Panc1 (cell line): ENCODE measurements around the gene MEMO1.

Source experiments
- POLR2AphosphoS5 ChIP-seq: IDR thresholded peaks from 2 replicates; pipeline ENCODE4 v1.6.1; 2012; ENCODE audit warnings: mild to moderate bottlenecking, low read depth, low read length, moderate library complexity
- SIN3A ChIP-seq: IDR thresholded peaks from 2 replicates; pipeline ENCODE4 v1.6.1; 2012; ENCODE audit warnings: low read depth, mild to moderate bottlenecking, low read length, moderate library complexity, borderline replicate concordance; ENCODE audit not compliant: insufficient read depth
- TF ChIP-seq, protein P1 (sequence below): fragments of 450-650 bp; IDR thresholded peaks from 2 replicates; pipeline ENCODE4 v1.5.1; 2017; ENCODE audit warnings: mild to moderate bottlenecking
- TF ChIP-seq, protein P2 (sequence below), 2 experiments: IDR thresholded peaks; 2 replicates each; pipeline ENCODE4 v1.6.1; 2011 to 2012; ENCODE audit warnings: low read depth in 2 of 2, control low read depth in 1 of 2, low read length in 1 of 2, mild to moderate bottlenecking in 1 of 2, moderate library complexity in 1 of 2; ENCODE audit not compliant: insufficient read depth in 1 of 2

DNA sequence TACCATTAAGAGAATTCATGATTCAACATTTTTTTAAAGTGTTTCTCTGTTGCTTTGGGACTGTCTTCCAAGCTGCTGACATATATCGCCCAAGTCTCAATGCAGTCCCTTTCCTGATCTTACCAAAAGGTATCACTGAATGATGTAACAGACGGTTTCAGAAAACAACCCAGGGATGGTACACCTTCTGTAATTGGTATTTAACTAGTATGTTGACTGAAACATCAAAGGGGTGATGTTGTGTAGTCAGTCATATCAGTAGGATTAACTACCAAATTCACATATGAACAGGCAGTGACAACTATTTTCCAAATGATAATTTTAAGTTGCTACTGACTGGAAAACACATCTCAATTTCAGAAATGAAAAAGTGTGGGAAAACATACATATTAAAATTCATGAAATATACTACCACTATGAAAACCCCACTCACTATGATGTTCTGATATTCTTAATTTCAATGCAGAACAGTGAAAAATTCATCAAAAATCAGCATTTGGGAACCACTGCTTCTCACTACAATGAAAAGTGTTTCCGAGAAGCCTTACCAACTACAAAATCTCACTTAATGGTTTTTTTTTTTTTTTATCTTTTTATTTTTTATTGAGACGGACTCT is 59.8 kb downstream of the MEMO1 start:
- TF ChIP-seq, protein P1, sequence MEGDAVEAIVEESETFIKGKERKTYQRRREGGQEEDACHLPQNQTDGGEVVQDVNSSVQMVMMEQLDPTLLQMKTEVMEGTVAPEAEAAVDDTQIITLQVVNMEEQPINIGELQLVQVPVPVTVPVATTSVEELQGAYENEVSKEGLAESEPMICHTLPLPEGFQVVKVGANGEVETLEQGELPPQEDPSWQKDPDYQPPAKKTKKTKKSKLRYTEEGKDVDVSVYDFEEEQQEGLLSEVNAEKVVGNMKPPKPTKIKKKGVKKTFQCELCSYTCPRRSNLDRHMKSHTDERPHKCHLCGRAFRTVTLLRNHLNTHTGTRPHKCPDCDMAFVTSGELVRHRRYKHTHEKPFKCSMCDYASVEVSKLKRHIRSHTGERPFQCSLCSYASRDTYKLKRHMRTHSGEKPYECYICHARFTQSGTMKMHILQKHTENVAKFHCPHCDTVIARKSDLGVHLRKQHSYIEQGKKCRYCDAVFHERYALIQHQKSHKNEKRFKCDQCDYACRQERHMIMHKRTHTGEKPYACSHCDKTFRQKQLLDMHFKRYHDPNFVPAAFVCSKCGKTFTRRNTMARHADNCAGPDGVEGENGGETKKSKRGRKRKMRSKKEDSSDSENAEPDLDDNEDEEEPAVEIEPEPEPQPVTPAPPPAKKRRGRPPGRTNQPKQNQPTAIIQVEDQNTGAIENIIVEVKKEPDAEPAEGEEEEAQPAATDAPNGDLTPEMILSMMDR: no peak
- TF ChIP-seq POLR2AphosphoS5: no peak
- TF ChIP-seq, protein P2, sequence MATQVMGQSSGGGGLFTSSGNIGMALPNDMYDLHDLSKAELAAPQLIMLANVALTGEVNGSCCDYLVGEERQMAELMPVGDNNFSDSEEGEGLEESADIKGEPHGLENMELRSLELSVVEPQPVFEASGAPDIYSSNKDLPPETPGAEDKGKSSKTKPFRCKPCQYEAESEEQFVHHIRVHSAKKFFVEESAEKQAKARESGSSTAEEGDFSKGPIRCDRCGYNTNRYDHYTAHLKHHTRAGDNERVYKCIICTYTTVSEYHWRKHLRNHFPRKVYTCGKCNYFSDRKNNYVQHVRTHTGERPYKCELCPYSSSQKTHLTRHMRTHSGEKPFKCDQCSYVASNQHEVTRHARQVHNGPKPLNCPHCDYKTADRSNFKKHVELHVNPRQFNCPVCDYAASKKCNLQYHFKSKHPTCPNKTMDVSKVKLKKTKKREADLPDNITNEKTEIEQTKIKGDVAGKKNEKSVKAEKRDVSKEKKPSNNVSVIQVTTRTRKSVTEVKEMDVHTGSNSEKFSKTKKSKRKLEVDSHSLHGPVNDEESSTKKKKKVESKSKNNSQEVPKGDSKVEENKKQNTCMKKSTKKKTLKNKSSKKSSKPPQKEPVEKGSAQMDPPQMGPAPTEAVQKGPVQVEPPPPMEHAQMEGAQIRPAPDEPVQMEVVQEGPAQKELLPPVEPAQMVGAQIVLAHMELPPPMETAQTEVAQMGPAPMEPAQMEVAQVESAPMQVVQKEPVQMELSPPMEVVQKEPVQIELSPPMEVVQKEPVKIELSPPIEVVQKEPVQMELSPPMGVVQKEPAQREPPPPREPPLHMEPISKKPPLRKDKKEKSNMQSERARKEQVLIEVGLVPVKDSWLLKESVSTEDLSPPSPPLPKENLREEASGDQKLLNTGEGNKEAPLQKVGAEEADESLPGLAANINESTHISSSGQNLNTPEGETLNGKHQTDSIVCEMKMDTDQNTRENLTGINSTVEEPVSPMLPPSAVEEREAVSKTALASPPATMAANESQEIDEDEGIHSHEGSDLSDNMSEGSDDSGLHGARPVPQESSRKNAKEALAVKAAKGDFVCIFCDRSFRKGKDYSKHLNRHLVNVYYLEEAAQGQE (IDR thresholded peaks at IDR 0.05; ENCODE audit: insufficient read depth in 1 of 2, low read depth in 2 of 2, low read length in 1 of 2): no peak
- TF ChIP-seq SIN3A: no peak
